Aorta (tissue), 5 donors: ENCODE results near the gene PCGF5. TPM values are rescaled to one million over a fixed set of nuclear protein-coding genes. Genes with fewer than 3 reads are reported as not detected.

ENCODE experiments used
- ATAC-seq: fragments of 200-7000 bp; cut with Tn5 transposase; one replicate; pipeline ENCODE4 v1.9.1; 2022; ENCODE audit warnings: moderate library complexity; ENCODE audit not compliant: low FRiP score
- DNase-seq, 2 donors: peaks; one replicate each; pipeline ENCODE4 v3.0.0-alpha.2; 2020
- H3K27ac ChIP-seq, 2 donors: one replicate each; pipeline ENCODE4 v1.5.1; 2013; ENCODE audit warnings: low read length in 2 of 2, mild to moderate bottlenecking in 2 of 2, moderate library complexity in 2 of 2, control low read depth in 1 of 2, inconsistent platforms in 1 of 2, low read depth in 1 of 2
- H3K27me3 ChIP-seq, 2 donors: one replicate each; pipeline ENCODE4 v1.6.1; 2013; ENCODE audit warnings: control low read depth in 1 of 2, low read length in 1 of 2, mild to moderate bottlenecking in 1 of 2, moderate library complexity in 1 of 2; ENCODE audit not compliant: insufficient read depth in 2 of 2, control insufficient read depth in 1 of 2
- H3K36me3 ChIP-seq, 2 donors: one replicate each; pipeline ENCODE4 v1.6.1; 2013; ENCODE audit warnings: control low read depth in 1 of 2, low read length in 1 of 2, mild to moderate bottlenecking in 1 of 2; ENCODE audit not compliant: insufficient read depth in 2 of 2, control insufficient read depth in 1 of 2
- H3K4me1 ChIP-seq, 2 donors: one replicate each; pipeline ENCODE4 v1.6.1; 2013; ENCODE audit warnings: low read length in 2 of 2, control low read depth in 1 of 2, mild to moderate bottlenecking in 1 of 2, moderate library complexity in 1 of 2; ENCODE audit not compliant: insufficient read depth in 2 of 2, control insufficient read depth in 1 of 2
- H3K4me3 ChIP-seq, 2 donors: one replicate each; pipeline ENCODE4 v1.5.1; 2013; ENCODE audit warnings: low read length in 2 of 2, control low read depth in 1 of 2, mild to moderate bottlenecking in 1 of 2
- H3K9me3 ChIP-seq: one replicate; pipeline ENCODE4 v1.6.1; 2013; ENCODE audit warnings: mild to moderate bottlenecking, low read length; ENCODE audit not compliant: control insufficient read depth
- WGBS, 2 donors: extraction: QIAGEN DNeasy Blood & Tissue Kit; methylation state at CpG; one replicate each; pipeline ENCODE4 v1.1.7; 2013; 5-methylcytosine and 5-hydroxymethylcytosine counted together
- intact Hi-C, 2 donors: fragments of 100-400 bp; cut with DNase I; formaldehyde crosslinking; loops; one replicate each; pipeline versions ENCODE4 v1.14.2 to v1.15.0; 2022
- polyA plus RNA-seq, 2 donors: library from polyadenylated mRNA; stranded (reverse); fragments of 200-250 nt; gene quantifications; one replicate each; pipeline ENCODE4 v1.2.3, GENCODE V29; 2013
- total RNA-seq, 2 donors: library from RNA; stranded (reverse); fragmentation: NEBNext Ultra II Directional; extraction: Animal tissue kit (Norgen Biotek cat#: 25700); gene quantifications; one replicate each; pipeline ENCODE4 v1.2.1, GENCODE V29; 2021
- donor health status: healthy with polysubstance abuse.
- donor health status: Bipolar disorder and iron deficiency.
- donor health status: DM: no; HTN: no; CAD: no.
- donor health status: DM: no; HTN: no; CAD: no.
- donor health status: DM: yes; HTN: yes; CAD: no.

The PCGF5 gene
- total and polyA plus RNA-seq, 4 donors: 47.1 to 145 (median 96.2) TPM

GRCh38 chr10:91190876-91191583, 29.4 kb upstream of the PCGF5 start:
- intact Hi-C loops: no loop called here
- Histone ChIP-seq H3K9me3 (no peaks in the 10 kb centered on the region), H3K4me1 (peaks cover 10 to 17% of the 10 kb centered on the region in 2 donors), H3K36me3 (no peaks in the 10 kb centered on the region), H3K27ac (peak overlapping the region; percentile 44 to 67), H3K4me3 (no peak overlapping the region), H3K27me3 (no peaks in the 10 kb centered on the region)
- ATAC-seq: no peak
- 3 to 9% methylated on average over 2 of the region's 2 CpGs for whole genome bisulfite sequencing, 2 donors
- DNase-seq: no peak

GRCh38 chr10:91191584-91191919, 28.9 kb upstream of the PCGF5 start:
- H3K4me3 ChIP-seq: no peak overlapping the region
- H3K36me3 ChIP-seq: no peaks in the 10 kb centered on the region
- peaks cover 10 to 22% of the 10 kb centered on the region in 2 donors for H3K4me1 ChIP-seq
- H3K9me3 ChIP-seq: no peaks in the 10 kb centered on the region
- peak overlapping the region; percentile 21 to 67 for H3K27ac ChIP-seq
- DNase-seq: no peak
- peak; percentile 55 for ATAC-seq
- H3K27me3 ChIP-seq: no peaks in the 10 kb centered on the region
- intact Hi-C loops: no loop called here

GRCh38 chr10:91194497-91195179, 25.8 kb upstream of the PCGF5 start:
- ATAC-seq: no peak
- Histone ChIP-seq H3K27me3 (no peaks in the 10 kb centered on the region), H3K9me3 (no peaks in the 10 kb centered on the region), H3K4me1 (peaks cover 12 to 21% of the 10 kb centered on the region in 2 donors), H3K27ac (no peak overlapping the region), H3K36me3 (no peaks in the 10 kb centered on the region), H3K4me3 (no peak overlapping the region)
- no peak for DNase-seq
- intact Hi-C loops: no loop called here
- WGBS, 2 donors: 95 to 97% methylated on average over 2 of the region's 2 CpGs

GRCh38 chr10:91196268-91197048, 24.0 kb upstream of the PCGF5 start:
- H3K27ac ChIP-seq: peak overlapping the region in 1 of 2 donors; percentile 20
- H3K9me3 ChIP-seq: no peaks in the 10 kb centered on the region
- no peak overlapping the region for H3K4me3 ChIP-seq
- ATAC-seq (no peak), DNase-seq (no peak)
- WGBS, 2 donors: 81 to 83% methylated on average over 2 of the region's 2 CpGs
- no peaks in the 10 kb centered on the region for H3K27me3 ChIP-seq
- H3K4me1 ChIP-seq: peaks cover 10 to 22% of the 10 kb centered on the region in 2 donors
- H3K36me3 ChIP-seq: no peaks in the 10 kb centered on the region
- intact Hi-C loops: no loop called here

DNA sequence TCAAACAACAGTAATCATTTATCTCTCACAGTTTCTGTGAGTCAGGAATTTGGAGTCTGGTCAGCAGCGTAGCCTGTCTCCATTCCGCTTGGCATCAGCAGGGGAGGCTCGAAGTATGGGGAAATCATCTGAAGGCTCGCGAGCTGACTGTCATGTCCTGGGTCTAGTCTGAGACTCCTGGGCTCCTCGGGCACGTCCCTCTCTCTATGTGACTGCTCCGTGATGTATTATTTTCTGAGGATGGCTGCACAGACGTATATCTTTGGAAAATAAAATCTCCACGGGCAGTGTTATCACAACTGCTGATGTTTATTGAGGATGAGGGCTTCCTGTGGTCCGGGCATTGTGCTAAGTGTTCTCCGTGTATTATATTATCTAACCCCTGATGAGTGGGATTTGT, 23.3 kb upstream of the PCGF5 start:
- 60 to 66% methylated on average over 12 of the region's 12 CpGs for WGBS, 2 donors

DNA sequence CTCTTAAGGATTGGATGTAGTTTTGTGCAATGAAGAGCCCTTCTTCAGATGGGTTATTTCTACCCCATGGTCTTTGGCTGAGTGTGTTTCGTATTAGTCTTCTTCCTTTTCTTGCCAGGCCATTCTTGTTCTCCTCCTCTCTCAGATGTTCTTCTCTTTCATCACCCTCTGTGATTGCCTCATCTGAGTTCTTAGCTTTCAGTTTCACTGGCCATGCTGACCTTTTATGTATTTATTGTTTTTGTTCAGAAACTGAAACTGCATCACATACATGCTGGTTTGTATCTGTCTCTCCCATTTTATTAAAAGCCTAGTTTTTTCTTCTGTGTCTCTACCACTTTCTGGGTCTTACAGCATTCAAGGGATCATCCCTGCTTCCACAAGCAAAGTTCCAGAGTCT, 21.7 kb upstream of the PCGF5 start:
- Histone ChIP-seq H3K4me1 (peaks cover 8 to 20% of the 10 kb centered on the region in 2 donors), H3K36me3 (no peaks in the 10 kb centered on the region), H3K9me3 (no peaks in the 10 kb centered on the region), H3K27ac (peak overlapping the region in 1 of 2 donors; percentile 13), H3K4me3 (no peak overlapping the region), H3K27me3 (no peaks in the 10 kb centered on the region)
- DNase-seq (no peak), ATAC-seq (peak; percentile 75)
- intact Hi-C loops: no loop called here
- WGBS, 2 donors: 50 to 53% methylated on average over 1 of the region's 1 CpG

More for the DNA sequence above, 23.3 kb upstream of the PCGF5 start:
- Histone ChIP-seq H3K9me3 (no peaks in the 10 kb centered on the region), H3K36me3 (no peaks in the 10 kb centered on the region), H3K27me3 (no peaks in the 10 kb centered on the region), H3K27ac (peak overlapping the region in 1 of 2 donors; percentile 59), H3K4me3 (no peak overlapping the region), H3K4me1 (peaks cover 10 to 20% of the 10 kb centered on the region in 2 donors)
- intact Hi-C loops: no loop called here
- ATAC-seq (peak; percentile 53), DNase-seq (peak in 1 of 2 donors; percentile 54)

- Histone ChIP-seq H3K27me3 (no peaks in the 10 kb centered on the region), H3K36me3 (no peaks in the 10 kb centered on the region), H3K27ac (peak overlapping the region in 1 of 2 donors; percentile 61), H3K4me1 (peaks cover 4 to 23% of the 10 kb centered on the region in 2 donors), H3K4me3 (no peak overlapping the region), H3K9me3 (no peaks in the 10 kb centered on the region)
- no peak for ATAC-seq
- no peak for DNase-seq
- 47% methylated on average over 5 of the region's 5 CpGs for WGBS, 2 donors
- intact Hi-C loops: no loop called here
These were observed 19.9 kb upstream of the PCGF5 start for GRCh38 chr10:91200314-91201212.
